GM23248 (cell line): ENCODE measurements around the gene ANKRD1. TPM values are rescaled to one million over a fixed set of nuclear protein-coding genes. Genes with fewer than 3 reads are reported as not detected.

Experiments used
- DNase-seq: peaks from one replicate; pipeline ENCODE4 v3.0.0-alpha.2; 2015
- H2AFZ ChIP-seq: fragments of 200-600 bp; sonication (generic); 2 replicates; pipeline ENCODE4 v1.6.1; 2016; ENCODE audit warnings: antibody characterized with exemption
- H3F3A ChIP-seq: fragments of 200-600 bp; sonication (generic); 2 replicates; pipeline ENCODE4 v1.6.1; 2016; ENCODE audit warnings: mild to moderate bottlenecking, antibody characterized with exemption, mixed run types; ENCODE audit not compliant: insufficient read depth
- H3K27ac ChIP-seq: fragments of 200-600 bp; sonication (generic); 2 replicates; pipeline ENCODE4 v1.5.1; 2016; ENCODE audit warnings: mild to moderate bottlenecking
- H3K27me3 ChIP-seq: fragments of 200-600 bp; sonication (generic); replicated peaks from 2 replicates; pipeline ENCODE4 v1.6.1; 2016; ENCODE audit warnings: mild to moderate bottlenecking; ENCODE audit not compliant: insufficient read depth
- H3K36me3 ChIP-seq: fragments of 200-600 bp; sonication (generic); 2 replicates; pipeline ENCODE4 v1.6.1; 2016; ENCODE audit warnings: low read depth, mild to moderate bottlenecking
- H3K4me1 ChIP-seq: fragments of 200-600 bp; sonication (generic); 2 replicates; pipeline ENCODE4 v1.6.1; 2016; ENCODE audit warnings: mild to moderate bottlenecking; ENCODE audit not compliant: insufficient read depth
- H3K4me2 ChIP-seq: fragments of 200-600 bp; sonication (generic); one replicate; pipeline ENCODE4 v1.6.1; 2016; ENCODE audit warnings: mild to moderate bottlenecking; ENCODE audit not compliant: unreplicated experiment
- H3K4me3 ChIP-seq: fragments of 200-600 bp; sonication (generic); 2 replicates; pipeline ENCODE4 v1.5.1; 2016; ENCODE audit warnings: mild to moderate bottlenecking
- H3K79me2 ChIP-seq: fragments of 200-600 bp; sonication (generic); 2 replicates; pipeline ENCODE4 v1.6.1; 2016; ENCODE audit warnings: mild to moderate bottlenecking; ENCODE audit not compliant: insufficient read depth
- H3K9ac ChIP-seq: fragments of 200-600 bp; sonication (generic); 2 replicates; pipeline ENCODE4 v1.6.1; 2016; ENCODE audit warnings: mild to moderate bottlenecking
- H3K9me2 ChIP-seq: fragments of 200-600 bp; sonication (generic); 2 replicates; pipeline ENCODE4 v1.6.1; 2016; ENCODE audit warnings: mixed run types, mild to moderate bottlenecking, moderate library complexity; ENCODE audit not compliant: insufficient read depth
- H3K9me3 ChIP-seq: fragments of 200-600 bp; sonication (generic); one replicate; pipeline ENCODE4 v1.6.1; 2017; ENCODE audit warnings: low read depth
- H4K20me1 ChIP-seq: fragments of 200-600 bp; sonication (generic); 2 replicates; pipeline ENCODE4 v1.6.0; 2016; ENCODE audit not compliant: insufficient read depth
- EZH2 ChIP-seq: fragments of 200-600 bp; sonication (generic); IDR thresholded peaks from 2 replicates; pipeline ENCODE4 v1.6.1; 2018; ENCODE audit warnings: antibody characterized with exemption, mild to moderate bottlenecking; ENCODE audit not compliant: insufficient read depth, poor library complexity, severe bottlenecking
- EZH2phosphoT487 ChIP-seq: fragments of 200-600 bp; sonication (generic); IDR thresholded peaks from 2 replicates; pipeline ENCODE4 v1.6.1; 2018; ENCODE audit warnings: antibody characterized with exemption, moderate library complexity, mild to moderate bottlenecking, low read depth; ENCODE audit not compliant: insufficient read depth
- WGBS, 2 experiments: methylation state at CpG; one replicate each; pipeline ENCODE4 v1.1.6; 2015 to 2017; ENCODE audit warnings: low lambda C conversion rate in 2 of 2, low coverage in 1 of 2; ENCODE audit errors: missing lambda C conversion rate in 2 of 2; 5-methylcytosine and 5-hydroxymethylcytosine counted together
- in situ Hi-C: fragments of 300-500 bp; cut with MboI; formaldehyde crosslinking; loops from 2 replicates; pipeline ENCODE4 v1.15.0; 2020
- polyA plus RNA-seq: library from polyadenylated mRNA; unstranded; fragments of >200 nt; fragmentation: Nextera tagmentation; extraction: Ambion mirVana; gene quantifications from 2 replicates; pipeline ENCODE4 v1.2.1, GENCODE V29; 2016
- total RNA-seq: library from RNA; depleted of rRNA; stranded (reverse); fragments of >200 nt; shearing (Covaris generic); gene quantifications from 2 replicates; pipeline ENCODE4 v1.2.3, GENCODE V29; 2014

Gene ANKRD1
- total and polyA plus RNA-seq, 2 experiments from 2014 or later, result 3.6 to 10.9 TPM

GRCh38 chr10:90935581-90936275, 14.8 kb upstream of the ANKRD1 start:
- peaks cover 27% of the 10 kb centered on the region for H3F3A ChIP-seq
- H3K4me2 ChIP-seq, result peak overlapping the region; percentile 49
- 50 to 56% methylated on average over 5 of the region's 5 CpGs for WGBS, 2 experiments
- no peaks in the 10 kb centered on the region for H3K27me3 ChIP-seq
- in situ Hi-C loops, result no loop called here
- H3K9me2 ChIP-seq, result no peaks in the 10 kb centered on the region
- H4K20me1 ChIP-seq, result no peaks in the 10 kb centered on the region
- peaks cover 31% of the 10 kb centered on the region for H3K4me1 ChIP-seq
- H2AFZ ChIP-seq, result peak overlapping the region; percentile 57
- DNase-seq, result no peak
- TF ChIP-seq EZH2, result no peak
- TF ChIP-seq EZH2phosphoT487, result no peak
- no peaks in the 10 kb centered on the region for H3K36me3 ChIP-seq
- H3K9me3 ChIP-seq, result no peaks in the 10 kb centered on the region
- no peak overlapping the region for H3K4me3 ChIP-seq
- no peaks in the 10 kb centered on the region for H3K79me2 ChIP-seq
- H3K9ac ChIP-seq, result no peak overlapping the region
- H3K27ac ChIP-seq, result no peak overlapping the region

- peak overlapping the region; percentile 58 for H3K4me2 ChIP-seq
- H4K20me1 ChIP-seq, result no peaks in the 10 kb centered on the region
- H3K9me2 ChIP-seq, result no peaks in the 10 kb centered on the region
- peak overlapping the region; percentile 42 for H3K4me3 ChIP-seq
- 9 to 12% methylated on average over 6 of the region's 6 CpGs for WGBS, 2 experiments
- peak overlapping the region; percentile 17; the same call in 1 of the 2 replicates for H2AFZ ChIP-seq
- no peaks in the 10 kb centered on the region for H3K9me3 ChIP-seq
- no peaks in the 10 kb centered on the region for H3K79me2 ChIP-seq
- peak; percentile 94 for TF ChIP-seq EZH2phosphoT487
- no peak for TF ChIP-seq EZH2
- peak overlapping the region; percentile 43; the same call in 1 of the 2 replicates for H3K9ac ChIP-seq
- no peaks in the 10 kb centered on the region for H3K36me3 ChIP-seq
- peaks cover 51% of the 10 kb centered on the region for H3K4me1 ChIP-seq
- H3F3A ChIP-seq, result peaks cover 52% of the 10 kb centered on the region
- no peaks in the 10 kb centered on the region for H3K27me3 ChIP-seq
- DNase-seq, result peak; percentile 78
- in situ Hi-C loops, result no loop called here
- peak overlapping the region; percentile 67 for H3K27ac ChIP-seq
Observed at GRCh38 chr10:90930971-90931871, 10.3 kb upstream of the ANKRD1 start.

DNA sequence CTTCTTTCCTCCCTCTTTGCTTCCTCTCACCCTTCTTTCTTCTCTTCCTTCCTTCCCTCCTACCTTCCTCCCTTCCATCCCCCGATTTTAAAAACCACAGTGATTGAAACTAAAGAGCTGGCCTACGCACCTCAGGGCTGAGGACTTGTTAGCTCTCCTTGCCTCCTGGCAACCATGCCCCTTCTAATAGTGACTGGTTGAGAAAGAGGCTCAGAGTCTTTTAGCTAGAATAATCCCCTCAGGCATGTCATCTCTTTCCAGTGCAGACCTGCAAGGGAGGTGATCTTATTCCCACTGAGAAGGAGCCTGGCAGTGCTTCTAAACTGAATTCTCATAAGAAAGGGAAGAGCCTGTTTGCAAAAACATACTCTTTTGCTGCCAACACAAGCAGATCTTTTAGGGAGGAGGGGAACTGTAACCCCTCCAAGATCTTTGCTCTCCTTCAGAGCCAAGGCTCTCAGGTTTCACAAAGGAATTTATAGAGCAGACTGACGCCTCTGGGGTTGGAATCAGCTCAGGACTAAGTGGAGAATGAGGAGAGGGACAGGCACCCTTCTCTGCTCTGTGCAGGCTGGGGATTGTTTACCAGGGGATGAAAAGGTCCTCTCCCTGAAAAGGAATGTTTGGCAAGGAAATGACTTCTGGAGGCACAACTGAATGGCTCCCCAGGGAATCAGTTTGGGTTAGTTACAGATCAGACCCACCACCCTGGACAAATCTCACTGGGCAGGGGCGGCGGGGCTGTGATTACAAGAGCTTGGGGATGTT, 9.4 kb upstream of the ANKRD1 start:
- Histone ChIP-seq H3K9ac (peak overlapping the region; percentile 43), H3F3A (peaks cover 43% of the 10 kb centered on the region), H3K9me3 (no peaks in the 10 kb centered on the region), H3K4me1 (peaks cover 42% of the 10 kb centered on the region), H3K36me3 (no peaks in the 10 kb centered on the region), H2AFZ (peak overlapping the region; percentile 17), H3K27ac (peak overlapping the region; percentile 67), H3K27me3 (no peaks in the 10 kb centered on the region), H3K4me2 (peak overlapping the region; percentile 58), H3K4me3 (peak overlapping the region; percentile 42), H4K20me1 (no peaks in the 10 kb centered on the region), H3K79me2 (no peaks in the 10 kb centered on the region), H3K9me2 (no peaks in the 10 kb centered on the region)
- in situ Hi-C loops, result no loop called here
- peak; percentile 67 for DNase-seq
- 24 to 27% methylated on average over 5 of the region's 5 CpGs for WGBS, 2 experiments
- no peak for TF ChIP-seq EZH2
- TF ChIP-seq EZH2phosphoT487, result no peak

- H3K4me2 ChIP-seq, result peak overlapping the region; percentile 58
- in situ Hi-C loops, result no loop called here
Observed at GRCh38 chr10:90929179-90929578, 8.3 kb upstream of the ANKRD1 start.

More at GRCh38 chr10:90929179-90929578, 8.3 kb upstream of the ANKRD1 start:
- Histone ChIP-seq H3K27ac (peak overlapping the region; percentile 67; the same call in 1 of the 2 replicates), H3K9ac (no peak overlapping the region), H3K4me3 (no peak overlapping the region), H3K9me2 (no peaks in the 10 kb centered on the region), H4K20me1 (no peaks in the 10 kb centered on the region), H3K36me3 (no peaks in the 10 kb centered on the region), H3K4me1 (peaks cover 41% of the 10 kb centered on the region), H3K9me3 (no peaks in the 10 kb centered on the region), H3F3A (peaks cover 43% of the 10 kb centered on the region), H3K27me3 (no peaks in the 10 kb centered on the region), H3K79me2 (no peaks in the 10 kb centered on the region), H2AFZ (no peak overlapping the region)
- no peak for DNase-seq
- WGBS, 2 experiments, result 55 to 56% methylated on average over 5 of the region's 5 CpGs
- TF ChIP-seq EZH2, result no peak
- no peak for TF ChIP-seq EZH2phosphoT487
